Melanocyte of skin (primary cell): Measurements from ENCODE around the gene ANO1. TPM values are rescaled to one million over a fixed set of nuclear protein-coding genes. Genes with fewer than 3 reads are reported as not detected.

ENCODE experiments used
- small RNA-seq, 2 donors: library from RNA; depleted of rRNA; stranded (forward); fragments of <200 nt; gene quantifications; one replicate each; pipeline ENCODE3, GENCODE V24; 2012
- total RNA-seq, 2 donors: library from RNA; depleted of rRNA; stranded (reverse); fragments of >200 nt; gene quantifications; 2 replicates each; pipeline ENCODE4 v1.2.3, GENCODE V29; 2012

ANO1 gene
- not detected for total RNA-seq

DNA sequence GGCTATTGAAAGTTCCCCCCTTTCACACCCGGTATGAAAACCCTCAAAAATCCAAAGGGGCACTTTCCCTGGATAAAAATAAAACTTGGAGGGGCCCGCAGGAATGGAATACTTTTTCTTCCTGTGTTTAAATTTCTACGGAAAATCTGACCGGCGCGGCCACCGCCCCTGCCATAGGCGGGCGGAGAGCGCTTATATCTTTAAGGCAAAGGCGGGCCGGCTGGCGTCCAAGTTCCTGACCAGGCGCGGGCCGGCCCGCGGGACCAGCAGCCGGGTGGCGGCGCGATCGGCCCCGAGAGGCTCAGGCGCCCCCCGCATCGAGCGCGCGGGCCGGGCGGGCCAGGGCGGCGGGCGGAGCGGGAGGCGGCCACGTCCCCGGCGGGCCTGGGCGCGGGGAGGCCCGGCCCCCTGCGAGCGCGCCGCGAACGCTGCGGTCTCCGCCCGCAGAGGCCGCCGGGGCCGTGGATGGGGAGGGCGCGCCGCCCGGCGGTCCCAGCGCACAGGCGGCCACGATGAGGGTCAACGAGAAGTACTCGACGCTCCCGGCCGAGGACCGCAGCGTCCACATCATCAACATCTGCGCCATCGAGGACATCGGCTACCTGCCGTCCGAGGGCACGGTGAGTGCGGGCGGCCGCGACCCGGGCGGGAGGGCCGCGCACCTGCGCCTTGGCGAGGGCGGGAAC, at the start of gene ANO1:
ANO1 (plus strand) TSS at position 223 of the 686 bp plus-strand sequence; CDS start at position 513, 290 bp downstream.

DNA sequence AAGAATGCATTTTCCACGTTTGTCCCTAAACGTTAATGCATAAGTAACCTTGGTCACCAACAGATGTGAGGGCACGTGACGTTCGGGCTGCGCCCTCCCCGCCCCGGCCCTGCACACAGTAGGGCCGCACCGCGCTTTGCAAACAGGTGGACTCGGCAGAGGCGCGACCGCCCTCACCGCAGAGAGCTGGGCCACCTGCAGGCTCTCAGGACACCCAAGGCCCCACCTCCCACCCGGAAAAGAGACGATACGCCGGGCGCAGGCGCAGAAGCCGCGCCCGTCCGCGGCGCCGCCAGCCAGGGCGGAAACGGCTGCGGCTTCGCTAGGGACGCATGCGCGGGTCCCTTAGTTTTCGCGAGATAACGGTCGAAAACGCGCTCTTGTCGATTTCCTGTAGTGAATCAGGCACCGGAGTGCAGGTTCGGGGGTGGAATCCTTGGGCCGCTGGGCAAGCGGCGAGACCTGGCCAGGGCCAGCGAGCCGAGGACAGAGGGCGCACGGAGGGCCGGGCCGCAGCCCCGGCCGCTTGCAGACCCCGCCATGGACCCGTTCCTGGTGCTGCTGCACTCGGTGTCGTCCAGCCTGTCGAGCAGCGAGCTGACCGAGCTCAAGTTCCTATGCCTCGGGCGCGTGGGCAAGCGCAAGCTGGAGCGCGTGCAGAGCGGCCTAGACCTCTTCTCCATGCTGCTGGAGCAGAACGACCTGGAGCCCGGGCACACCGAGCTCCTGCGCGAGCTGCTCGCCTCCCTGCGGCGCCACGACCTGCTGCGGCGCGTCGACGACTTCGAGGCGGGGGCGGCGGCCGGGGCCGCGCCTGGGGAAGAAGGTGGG, 125.0 kb downstream of the ANO1 start, which contains the start of gene FADD:
FADD (plus strand) TSS at position 377 of the 831 bp plus-strand sequence; CDS start at position 541, 164 bp downstream.

Small RNA genes within 50 kb of the gene (small RNA-seq; reads per million reads assigned to genes)
- gene RNU6-1175P: 0 reads per million in 2 donors

Other genes with a start within 250 kb of the ANO1 start
- gene FADD, start 125.0 kb downstream of the ANO1 start, total RNA-seq: 10 to 100 TPM; 66.4 to 75.9 TPM
- gene PPFIA1, start 192.4 kb downstream of the ANO1 start, total RNA-seq: 10 to 100 TPM; 65.6 to 86.0 TPM